Stimulated activated CD4-positive, alpha-beta T cell treated with anti-CD3 and anti-CD28 coated beads, Interleukin-12 subunit alpha, Interleukin-12 subunit beta, amount 100 ng/mL, for 48 hours (primary cell): ENCODE data around the gene ZSWIM4.

Experiments used
- DNase-seq, 3 donors: peaks; one replicate each; pipeline ENCODE4 v3.0.0-alpha.2; 2020; ENCODE audit warnings: low read depth in 2 of 3, low spot score in 1 of 3

ZSWIM4 gene

DNA sequence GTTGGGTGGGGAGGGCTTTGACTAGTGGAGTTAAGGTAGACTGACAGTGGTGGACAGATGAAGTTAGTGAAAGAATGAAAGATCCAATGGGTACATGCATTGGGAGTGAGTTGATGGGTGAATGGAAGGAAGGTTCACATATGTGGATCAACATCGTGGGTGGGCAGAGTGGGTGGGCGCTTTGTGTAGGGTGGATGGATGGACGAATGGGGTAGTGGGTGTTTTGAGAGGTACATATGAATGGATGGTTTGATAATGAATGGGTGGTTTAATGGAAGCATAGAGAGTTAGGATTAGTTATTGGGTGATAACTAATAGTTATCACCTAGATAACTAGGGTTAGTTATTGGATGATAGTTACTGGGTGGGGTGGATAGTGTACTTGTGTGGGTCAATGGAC, 11.5 kb downstream of the ZSWIM4 start:
- DNase-seq: no peak

DNA sequence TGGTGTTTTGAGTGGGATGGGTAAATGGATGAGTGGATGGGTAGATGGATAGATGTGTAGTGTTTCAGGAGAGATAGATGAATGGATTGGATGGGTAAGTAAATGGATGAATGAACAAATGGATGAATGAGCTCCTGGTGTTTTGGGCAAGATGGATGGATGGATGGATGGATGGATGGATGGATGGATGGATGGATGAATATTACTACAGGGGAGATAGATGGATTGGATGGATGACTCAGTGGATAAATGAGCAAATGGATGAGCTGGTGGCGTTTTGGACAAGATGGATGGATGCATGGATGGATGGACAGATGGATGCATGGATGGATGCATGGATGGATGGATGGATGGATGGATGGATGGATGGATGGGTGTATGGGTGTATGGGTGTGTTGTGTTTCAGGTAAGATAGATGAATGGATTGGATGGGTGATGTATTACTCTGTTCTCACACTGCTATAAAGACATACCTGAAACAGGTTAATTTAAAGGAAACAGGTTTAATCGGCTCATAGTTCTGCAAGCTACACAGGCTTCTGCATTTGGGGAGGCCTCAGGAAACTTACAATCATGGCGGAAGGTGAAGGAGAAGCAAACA, 12.3 kb downstream of the ZSWIM4 start:
- DNase-seq: no peak

GRCh38 chr19:13808856-13809255, 13.6 kb downstream of the ZSWIM4 start:
- DNase-seq: no peak

DNA sequence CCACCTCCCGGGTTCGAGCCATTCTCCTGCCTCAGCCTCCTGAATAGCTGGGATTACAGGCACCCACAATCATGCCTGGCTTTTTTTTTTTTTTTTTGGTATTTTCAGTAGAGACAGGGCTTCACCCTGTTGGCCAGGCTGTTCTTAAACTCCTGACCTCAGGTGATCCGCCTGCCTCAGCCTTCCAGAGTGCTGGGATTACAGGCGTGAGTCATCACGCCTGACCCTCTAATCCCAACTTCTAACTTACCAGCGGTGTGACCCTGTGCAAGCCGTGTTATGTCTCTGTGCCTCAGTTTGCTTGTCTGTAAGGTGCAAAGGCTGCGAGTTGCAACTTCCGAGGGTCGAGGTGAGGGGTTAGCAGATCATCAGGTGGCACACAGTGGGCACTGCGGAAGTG, 17.3 kb downstream of the ZSWIM4 start:
- DNase-seq: no peak

GRCh38 chr19:13813147-13813546, 17.9 kb downstream of the ZSWIM4 start:
- no peak for DNase-seq

DNA sequence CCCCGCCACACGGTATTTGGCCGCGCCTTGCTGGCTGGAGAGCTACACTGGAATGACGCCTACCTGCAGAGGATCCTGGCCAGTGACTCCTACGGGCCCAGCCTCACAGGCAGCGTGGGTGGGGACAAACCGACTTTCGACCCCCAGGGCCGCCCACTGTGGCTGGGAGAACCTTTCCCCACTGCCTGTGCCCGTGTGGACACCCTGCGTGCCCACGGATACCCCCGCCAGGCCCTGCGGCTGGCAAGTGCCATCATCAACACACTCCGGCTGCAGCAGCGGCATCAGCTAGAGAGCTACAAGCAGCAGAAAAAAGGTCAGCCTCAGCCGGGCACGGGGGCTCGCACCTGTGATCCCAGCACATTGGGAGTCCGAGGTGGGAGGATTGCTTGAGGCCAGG, 19.3 kb downstream of the ZSWIM4 start:
- no peak for DNase-seq

GRCh38 chr19:13817018-13817614, 21.9 kb downstream of the ZSWIM4 start:
- DNase-seq: no peak

DNA sequence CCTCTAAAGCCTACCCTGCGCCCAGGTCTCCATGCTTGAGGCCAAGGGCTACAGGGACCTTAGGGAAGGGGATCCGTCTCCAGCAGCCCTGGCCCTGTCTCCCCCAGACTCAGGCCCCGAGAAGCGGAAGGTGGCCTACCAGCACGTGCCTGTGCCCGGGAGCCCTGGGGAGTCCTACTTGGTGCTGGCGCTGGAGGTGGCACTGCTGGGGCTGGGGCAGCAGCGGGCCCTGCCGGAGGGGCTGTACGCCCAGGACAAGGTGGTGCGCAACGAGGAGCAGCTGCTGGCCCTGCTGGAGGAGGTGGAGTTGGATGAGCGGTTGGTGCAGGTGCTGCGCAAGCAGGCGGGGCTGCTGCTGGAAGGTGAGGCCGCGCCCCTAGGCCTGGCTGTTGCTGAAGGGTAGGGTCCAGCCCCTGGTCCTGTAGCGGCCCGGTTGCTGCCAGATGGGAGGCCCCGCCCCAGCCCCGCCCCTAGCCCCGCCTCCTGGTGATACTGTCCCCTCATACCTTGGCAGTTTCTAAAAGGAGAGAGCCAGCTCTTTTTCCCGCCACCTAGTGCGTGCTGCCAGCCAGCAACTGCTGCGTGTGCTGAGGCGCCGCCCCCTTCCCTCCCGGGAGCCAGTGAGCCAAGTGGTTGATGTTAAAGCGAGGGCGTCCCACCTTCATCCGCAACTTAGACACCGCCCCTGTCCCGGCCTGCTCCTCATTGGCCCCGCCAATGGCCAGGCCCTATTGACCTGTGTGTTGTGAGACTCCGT, 22.6 kb downstream of the ZSWIM4 start:
- DNase-seq: no peak

DNA sequence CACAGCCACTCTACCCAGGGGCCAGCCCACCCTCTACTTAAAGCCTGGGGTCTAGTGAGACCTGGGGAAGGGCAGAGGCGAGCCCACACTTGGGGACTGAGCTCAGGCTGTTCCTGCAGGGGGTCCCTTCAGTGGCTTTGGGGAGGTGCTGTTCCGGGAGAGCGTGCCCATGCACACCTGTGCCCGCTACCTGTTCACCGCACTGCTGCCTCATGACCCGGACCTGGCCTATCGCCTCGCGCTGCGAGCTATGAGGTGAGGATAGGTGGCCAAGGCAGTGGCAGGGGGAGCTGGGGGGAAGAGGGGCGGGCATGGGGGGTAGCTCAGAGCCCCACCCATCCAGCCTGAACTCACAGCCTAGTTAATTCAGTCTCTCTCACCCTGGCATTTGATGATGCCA, 24.0 kb downstream of the ZSWIM4 start:
- no peak for DNase-seq

- DNase-seq: no peak
Observed at GRCh38 chr19:13821292-13821691, 26.0 kb downstream of the ZSWIM4 start.

DNA sequence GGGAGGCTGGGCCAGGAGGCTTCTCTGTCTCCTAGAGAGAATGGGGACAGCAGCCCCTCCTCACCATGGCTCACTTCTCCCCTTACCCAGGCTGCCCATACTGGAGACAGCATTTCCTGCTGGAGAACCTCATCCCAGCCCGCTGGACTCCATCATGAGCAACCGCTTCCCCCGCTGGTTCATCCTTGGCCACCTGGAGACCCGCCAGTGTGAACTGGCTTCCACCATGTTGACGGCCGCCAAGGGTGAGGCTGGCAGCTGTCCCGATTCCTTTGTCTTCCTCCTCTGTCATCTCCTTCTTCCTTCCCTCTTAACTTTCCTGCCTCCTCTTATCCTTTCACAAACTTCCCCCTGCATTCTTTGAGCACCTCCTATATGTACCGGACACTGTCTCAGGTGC, 28.0 kb downstream of the ZSWIM4 start:
- no peak for DNase-seq

DNA sequence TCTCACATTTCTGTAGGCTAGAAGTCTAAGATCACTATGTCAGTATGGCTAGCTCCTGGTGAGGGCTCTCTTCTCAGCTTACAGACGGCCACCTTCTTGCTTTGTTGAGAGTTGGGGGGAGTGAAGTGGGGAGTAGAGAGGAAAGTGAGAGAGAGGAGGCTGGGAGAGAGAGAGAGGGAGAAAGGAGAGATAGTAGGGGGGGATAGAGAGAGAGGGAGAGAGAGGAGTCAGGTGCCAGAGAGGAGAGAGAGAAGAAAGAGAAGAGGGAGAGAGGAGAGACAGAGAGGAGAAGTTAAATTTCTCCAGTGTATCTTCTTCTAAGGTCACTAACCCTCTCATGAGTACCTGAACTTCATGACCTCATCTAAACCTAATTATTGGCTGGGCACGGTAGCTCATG, 28.7 kb downstream of the ZSWIM4 start:
- DNase-seq: no peak

DNA sequence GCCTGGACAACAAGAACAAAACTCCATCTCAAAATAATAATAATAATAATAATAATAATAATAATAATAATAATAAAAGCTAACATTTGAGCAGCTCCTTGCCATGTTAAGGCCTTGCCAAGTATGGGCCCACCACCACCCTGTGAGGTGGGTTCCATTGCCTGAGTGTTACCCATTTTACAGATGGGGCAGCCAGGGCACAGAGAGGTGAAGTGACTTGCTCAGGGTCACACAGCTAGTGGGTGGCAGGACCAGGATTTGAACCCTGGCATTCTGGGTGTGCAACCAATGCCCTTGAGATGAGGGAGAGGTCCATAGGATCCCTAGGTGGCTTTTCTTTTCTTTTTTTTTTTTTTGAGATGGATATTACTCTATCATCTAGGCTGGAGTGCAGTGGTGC, 29.5 kb downstream of the ZSWIM4 start:
- no peak for DNase-seq

DNA sequence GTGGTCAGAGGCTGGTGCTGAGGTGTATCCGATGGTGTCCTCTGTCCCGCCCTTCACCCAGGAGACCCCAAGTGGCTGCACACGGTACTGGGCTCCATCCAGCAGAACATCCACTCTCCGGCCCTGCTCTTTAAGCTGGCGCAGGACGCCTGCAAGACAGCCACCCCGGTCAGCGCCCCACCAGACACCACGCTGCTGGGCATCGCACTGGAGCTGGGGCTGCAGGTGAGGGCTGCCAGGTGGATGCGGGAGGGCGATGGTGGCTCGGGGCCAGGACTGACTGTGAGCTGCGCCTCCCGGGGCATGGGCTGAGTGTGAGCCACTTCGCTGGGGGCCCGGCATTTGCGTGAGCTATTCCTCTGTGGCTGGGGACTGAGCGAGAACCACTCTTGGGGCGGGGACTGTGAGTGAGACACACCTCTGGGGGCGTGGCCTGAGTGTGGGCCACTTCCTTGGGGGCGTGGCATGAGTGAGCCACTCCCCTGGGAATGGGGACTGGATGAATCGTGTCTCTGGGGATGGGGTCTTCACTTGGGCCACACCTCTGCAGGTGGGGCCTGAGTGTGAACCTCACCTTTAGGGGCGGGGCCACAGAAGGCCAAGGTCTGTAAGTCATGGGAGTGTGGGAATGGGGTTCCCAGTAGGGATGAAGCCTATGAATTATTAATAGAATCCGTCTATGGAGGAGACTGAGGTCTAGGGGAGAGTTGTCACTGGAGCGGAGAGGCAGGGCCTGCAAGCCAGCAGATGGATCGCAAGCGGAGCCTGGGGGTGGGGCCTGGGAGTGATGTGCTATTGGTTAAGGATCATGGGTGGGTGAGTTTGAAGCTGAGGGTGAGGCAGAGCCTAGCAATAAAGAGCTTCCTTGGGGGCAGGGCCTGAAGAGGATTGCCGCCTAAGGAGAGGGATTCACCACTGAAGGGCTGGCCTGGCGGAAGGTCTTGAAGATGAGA, 30.5 kb downstream of the ZSWIM4 start:
- no peak for DNase-seq

DNA sequence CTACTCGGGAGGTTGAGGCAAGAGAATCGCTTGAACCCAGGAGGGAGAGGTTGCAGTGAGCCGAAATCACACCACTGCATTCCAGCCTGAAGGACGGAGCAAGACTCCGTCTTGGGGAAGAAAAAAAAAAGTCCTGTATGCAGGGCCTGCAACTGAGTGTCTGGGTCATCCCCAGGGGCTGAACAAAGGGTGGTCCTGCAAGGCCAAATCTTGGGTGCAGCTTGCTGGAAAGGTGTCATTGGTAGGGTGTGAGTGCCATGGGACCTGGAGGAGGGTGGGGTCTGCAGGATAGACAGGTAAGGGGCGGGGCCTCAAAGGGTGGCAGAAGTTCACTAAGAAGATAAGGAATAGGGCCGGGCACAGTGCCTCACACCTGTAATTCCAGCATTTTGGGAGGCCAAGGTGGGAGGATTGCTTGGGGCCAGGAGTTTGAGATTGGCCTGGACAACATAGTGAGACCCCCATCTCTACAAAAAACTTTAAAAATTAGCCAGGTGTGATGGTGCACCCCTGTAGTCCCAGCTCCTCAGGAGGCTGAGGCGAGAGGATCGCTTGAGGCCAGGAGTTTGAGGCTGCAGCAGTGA, 31.5 kb downstream of the ZSWIM4 start:
- no peak for DNase-seq

DNA sequence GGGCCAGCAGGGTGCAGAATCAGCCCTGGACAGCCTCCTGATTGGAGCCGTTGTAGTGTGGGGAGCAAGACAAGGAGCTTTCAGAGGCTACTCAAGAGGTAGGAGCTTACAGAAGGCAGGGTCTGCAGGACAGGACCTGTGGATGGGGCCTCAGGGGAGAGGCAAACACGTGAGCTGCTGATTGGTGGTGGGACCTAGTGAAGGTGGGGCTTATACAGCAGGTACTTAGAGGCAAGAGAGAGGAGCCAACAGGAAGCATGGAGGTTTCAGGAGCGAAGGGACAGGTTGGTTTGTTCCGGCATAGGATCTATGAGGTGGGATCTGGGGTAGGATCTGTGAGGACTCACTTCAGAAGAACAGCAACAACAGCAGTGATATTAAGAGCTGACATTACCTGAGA, 32.4 kb downstream of the ZSWIM4 start:
- DNase-seq: no peak

DNA sequence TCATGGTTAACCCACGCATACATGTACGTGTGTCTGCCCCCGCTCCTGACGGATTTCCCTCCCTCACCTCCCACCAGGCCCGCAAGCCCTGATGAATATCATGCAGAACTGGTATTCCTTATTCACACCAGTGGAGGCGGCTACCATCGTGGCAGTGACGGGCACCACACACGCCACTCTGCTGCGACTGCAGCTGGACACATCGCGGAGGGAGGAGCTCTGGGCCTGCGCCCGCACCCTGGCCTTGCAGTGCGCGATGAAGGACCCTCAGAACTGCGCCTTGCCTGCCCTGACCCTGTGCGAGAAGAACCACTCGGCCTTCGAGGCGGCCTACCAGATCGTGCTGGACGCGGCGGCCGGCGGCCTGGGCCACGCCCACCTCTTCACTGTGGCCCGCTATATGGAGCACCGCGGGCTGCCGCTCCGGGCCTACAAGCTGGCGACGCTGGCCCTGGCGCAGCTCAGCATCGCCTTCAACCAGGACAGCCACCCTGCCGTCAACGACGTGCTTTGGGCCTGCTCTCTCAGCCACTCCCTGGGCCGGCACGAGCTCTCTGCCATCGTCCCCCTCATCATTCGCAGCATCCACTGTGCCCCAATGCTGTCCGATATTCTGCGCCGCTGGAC, 35.0 kb downstream of the ZSWIM4 start:
- no peak for DNase-seq

- no peak for DNase-seq
Observed at GRCh38 chr19:13830741-13831536, 35.7 kb downstream of the ZSWIM4 start.

DNA sequence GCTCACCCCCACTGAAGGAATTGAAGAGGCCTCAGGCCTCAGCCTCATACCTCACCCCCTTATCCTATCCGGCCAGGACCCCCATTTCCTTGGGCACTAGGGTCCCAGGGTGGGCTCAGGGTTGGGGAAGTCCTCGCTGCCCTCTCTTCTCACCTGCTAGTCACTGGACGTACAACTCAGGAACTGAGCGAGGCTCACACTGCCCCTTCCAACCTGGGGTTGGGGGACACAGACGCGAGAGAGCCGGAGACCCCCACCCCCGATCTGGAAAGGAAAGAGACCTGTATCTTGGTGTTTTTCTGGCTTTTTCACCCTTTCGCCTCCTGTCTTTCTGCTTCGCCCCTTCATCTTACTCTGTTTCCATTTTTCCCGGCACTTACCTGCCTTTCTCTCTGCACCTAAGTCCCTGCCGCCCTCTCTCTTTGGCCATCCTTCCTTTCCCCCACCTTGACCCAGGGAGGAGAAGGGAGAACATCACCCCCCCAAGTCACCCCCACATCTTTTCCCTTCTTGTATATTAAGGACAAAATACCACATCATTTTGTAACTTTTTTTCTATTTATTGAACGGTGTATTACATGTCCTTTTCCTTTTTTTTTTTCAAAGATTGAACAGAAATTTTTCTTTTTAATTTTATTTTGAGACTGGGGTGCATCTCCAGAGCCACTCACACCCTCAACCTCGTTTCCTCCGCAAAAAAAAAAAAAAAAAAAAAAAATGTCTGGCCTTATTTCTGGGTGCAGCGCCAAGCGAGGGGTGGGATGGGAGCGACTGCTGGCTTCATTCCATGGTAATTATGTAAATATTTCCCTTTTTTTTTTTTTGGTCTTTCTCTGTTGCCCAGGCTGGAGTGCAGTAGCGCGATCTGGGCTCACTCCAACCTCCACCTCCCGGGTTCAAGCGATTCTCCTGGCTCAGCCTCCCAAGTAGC, 36.6 kb downstream of the ZSWIM4 start:
- no peak for DNase-seq
